GM18519 (cell line): ENCODE data around the gene PDCD11.
"Not testable (repeated sequence)": the region's sequence is repeated elsewhere in the genome, so short reads cannot be mapped to it uniquely, and the experiment has no call there.

ENCODE experiments used
- ATAC-seq: cut with Tn5 transposase; IDR thresholded peaks from one replicate; pipeline ENCODE4 v1.9.1; 2021; ENCODE audit warnings: mild to moderate bottlenecking, moderate library complexity; ENCODE audit not compliant: unreplicated experiment, low FRiP score

Gene PDCD11

GRCh38 chr10:103470761-103471653 is 74.6 kb downstream of the PDCD11 start:
- ATAC-seq: peak; percentile 58

DNA sequence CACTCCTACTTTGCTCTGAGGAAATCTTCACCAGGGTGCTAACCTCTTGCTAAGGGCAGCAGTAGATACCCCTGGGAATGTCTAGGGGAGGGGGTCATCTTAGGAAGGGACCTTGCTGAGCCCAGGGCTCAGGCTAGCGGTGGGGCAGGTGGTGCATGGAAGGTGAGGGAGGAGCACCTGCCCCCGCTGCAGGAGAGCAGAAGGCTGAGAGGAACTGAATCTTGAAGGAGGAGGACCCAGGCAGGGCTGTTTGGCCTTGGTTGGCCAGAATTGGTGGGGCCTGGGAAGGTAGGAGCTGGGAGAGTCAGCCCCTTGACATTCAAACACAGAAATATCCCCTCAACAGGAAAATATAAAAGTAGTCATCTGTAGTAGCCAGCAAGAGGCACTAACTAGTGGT is 75.6 kb downstream of the PDCD11 start:
- no peak for ATAC-seq

DNA sequence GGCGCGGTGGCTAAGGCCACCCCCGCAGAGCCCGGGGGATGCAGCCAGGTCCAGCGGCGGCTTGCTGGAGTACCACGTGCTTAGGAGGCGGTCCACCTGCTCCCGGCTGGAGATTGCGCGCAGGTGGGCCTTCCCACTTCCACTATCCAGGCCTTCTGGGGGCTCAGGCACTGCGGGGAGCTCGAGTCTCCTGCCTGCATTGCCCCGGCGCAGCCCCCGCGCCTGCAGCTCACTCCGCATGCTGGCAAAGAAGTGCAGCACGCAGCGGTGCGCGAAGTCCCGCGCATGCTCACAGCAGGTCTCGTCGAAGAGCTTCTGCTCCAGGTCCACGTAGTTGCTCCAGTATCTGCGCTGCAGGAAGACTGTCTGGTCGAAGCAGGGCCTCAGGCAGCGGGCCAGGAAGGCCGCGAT is 76.8 kb downstream of the PDCD11 start:
- ATAC-seq: no peak

DNA sequence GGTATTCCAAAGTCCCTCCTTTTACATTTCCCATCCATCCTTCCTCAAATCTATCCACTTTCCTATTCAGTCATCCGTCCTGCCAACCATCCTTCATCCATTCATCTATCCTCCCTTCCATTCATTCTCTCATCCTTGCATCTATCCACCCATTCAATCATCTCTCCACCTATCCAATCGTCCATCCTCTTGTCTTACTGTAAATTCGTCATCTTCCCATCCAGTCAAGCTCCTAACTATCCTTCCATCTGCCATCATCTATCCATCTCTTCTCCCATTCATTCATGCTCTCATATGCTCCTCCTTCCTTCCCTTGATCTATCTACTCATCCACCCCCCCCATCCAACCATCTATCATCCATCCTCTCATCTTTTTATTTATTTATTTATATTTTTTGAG is 77.7 kb downstream of the PDCD11 start:
- no peak for ATAC-seq

- ATAC-seq: no peak
These were observed 79.0 kb downstream of the PDCD11 start for GRCh38 chr10:103475437-103475836.

DNA sequence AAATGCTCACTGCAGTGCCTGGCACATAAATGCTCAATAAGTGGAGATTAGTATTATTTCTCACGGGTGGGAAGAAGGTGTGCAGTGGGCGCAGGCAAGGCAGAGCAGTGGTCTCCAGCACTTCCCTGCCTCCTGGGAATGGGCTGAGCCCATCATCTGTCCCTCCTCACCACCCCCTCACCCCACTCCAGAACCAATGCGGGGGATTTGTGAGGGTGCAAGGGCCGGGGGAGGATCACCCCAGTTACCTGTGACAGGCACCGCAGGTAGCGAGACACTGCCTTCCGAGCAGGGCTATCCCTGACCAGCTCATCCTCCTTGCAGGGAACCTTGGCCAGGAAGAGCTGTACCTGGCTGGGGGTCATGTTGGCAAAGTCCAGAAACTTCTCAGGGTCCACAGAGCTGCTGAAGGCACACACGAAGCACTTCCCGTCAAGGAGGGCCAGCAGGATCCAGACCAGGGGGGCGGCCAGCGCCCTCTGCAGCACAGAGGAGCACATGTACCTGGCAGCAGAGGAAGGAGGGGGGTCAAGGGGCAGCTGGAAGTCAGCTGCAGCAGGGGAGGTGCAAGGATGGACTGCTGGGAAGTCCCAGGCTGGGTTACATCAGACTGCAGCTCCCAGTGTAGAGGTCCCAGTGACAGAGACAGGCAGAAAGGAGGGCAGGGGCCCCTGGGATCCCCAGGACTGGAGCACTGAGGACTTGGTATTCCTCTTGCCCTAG is 79.8 kb downstream of the PDCD11 start:
- ATAC-seq: no peak

DNA sequence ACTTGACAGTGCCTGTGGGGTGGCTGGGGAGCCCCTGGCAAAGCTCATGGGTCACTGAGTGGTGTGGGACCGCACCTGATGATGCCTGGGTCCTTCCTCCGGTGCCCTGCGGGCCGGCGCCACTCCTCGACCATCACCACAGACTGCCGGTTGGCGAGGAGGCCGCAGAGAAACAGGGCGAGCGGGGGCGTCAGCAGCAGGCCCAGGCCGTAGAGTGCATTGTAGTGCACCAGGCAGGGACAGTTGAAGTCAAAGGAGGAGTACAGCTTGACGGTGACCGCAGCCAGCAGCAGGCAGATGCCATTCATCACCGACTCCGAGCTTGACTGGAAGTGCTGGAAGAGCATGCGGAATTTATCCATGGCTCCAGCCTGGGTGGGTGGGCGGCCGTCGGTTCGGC is 82.2 kb downstream of the PDCD11 start:
- ATAC-seq: no peak

GRCh38 chr10:103479135-103479534 is 82.7 kb downstream of the PDCD11 start, which contains the start of gene CALHM3:
TSS of gene CALHM3 (minus strand) at chr10:103479240. CDS start at chr10:103479032, 208 bp downstream.
- no peak for ATAC-seq

GRCh38 chr10:103480521-103480920 is 84.1 kb downstream of the PDCD11 start:
- ATAC-seq: no peak

GRCh38 chr10:103481974-103482531 is 85.6 kb downstream of the PDCD11 start:
- ATAC-seq: no peak

DNA sequence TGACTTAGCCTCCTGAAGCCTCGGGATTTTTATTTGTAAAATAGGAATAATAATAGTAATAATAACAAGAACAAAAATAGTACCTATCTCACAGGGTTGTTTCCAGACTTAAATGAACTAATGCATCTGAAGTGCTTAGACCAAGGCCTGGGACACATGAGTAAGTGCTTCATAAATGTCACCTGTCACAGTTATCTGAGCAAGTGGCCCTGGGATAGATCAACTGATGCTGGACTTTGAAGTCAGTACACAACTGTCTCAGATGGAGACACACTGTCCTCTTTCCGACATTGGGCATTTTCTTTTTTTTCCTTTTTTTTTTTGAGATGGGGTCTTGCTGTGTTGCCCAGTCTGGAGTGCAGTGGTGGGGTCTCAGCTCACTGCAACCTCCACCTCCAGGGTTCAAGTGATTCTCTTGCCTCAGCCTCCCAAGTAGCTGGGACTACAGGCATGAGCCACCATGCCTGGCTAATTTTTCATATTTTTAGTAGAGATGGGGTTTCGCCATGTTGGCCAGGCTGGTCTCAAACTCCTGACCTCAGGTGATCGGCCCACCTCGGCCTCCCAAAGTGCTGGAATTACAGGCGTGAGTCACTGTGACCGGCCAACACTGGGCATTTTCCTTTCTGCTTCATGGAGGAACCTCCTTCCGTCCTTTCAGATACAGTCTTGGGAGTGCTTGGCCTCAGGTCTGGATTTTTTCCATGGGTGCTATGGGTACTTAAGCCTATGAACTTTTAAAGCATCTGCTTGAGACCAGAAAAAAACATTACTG is 90.4 kb downstream of the PDCD11 start:
- not testable (repeated sequence) for ATAC-seq

- ATAC-seq: no peak
These were observed 90.9 kb downstream of the PDCD11 start for GRCh38 chr10:103487410-103487708.

DNA sequence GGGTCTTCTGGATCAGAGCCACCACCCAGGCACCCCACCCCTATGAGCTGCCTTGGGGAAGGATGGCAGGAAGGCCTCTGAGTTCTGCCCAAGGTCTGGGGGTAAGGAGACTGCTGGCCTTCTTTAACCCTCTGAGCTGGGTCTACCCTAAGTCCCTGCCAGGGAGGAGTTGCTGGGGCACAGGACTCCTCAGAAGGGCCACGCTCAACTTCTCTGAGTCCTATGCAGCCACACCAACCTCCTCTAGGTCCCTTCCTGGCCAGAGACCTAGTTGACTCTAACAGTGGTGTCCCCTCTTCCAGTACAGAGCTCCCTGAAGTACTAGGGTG is 94.5 kb downstream of the PDCD11 start:
- ATAC-seq: no peak

DNA sequence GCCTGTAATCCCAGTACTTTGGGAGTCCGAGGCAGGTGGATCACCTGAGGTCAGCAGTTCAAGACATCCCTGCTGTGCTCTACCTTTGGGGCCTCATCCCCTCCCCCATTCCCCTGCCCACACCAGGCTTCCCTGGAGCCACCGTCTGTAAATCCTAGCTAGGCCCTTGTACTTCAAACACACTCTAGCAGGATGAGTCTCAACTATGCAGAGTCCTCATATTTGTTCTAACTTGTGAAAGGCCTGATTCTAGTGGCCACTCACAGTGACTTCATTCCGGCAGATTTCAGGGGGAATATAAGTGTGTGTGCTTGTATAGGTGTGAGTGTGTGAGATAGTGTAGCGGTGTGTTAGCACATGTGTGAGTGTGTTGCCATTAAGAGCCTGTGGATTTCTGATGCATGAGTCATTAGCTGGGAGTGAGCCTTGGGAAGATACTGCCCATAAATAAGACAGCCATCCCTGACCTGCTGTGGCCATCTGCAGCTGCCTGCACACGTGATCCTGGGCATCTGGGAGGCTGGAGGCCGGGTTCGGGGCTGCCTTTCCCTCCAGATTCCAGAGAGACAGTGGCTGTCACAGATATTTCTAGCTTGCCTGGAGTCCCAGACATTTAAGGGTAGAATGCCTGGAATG is 95.4 kb downstream of the PDCD11 start:
- ATAC-seq: no peak

DNA sequence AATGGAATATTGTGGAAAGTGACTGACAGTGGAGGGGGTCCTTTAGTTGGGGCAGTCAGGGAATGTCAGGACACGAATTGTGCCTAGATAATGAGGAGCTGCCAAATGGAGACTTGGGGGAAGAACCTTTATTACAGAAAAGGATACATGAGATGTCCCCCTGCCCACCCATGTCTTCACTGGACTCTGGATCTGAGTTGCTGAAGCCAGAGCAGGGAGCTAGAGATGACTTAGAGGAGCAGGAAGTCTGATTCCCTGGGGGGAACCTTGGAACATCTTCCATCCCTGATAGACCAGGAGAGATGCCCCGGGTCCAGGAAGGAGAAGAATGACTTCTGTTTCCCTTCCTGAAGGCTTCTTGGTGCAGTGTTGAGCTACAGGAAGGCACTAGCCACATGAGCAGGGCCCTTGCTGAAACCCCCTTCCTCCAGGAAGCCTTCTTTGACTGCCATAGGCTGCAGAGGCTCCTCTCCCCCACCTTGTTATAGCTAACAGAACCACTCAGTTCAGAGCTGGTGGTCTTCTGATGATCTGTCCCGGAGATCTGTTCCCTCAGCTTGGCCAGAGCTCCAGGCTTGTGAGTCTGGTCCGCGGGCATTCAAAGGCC is 96.3 kb downstream of the PDCD11 start:
- no peak for ATAC-seq

DNA sequence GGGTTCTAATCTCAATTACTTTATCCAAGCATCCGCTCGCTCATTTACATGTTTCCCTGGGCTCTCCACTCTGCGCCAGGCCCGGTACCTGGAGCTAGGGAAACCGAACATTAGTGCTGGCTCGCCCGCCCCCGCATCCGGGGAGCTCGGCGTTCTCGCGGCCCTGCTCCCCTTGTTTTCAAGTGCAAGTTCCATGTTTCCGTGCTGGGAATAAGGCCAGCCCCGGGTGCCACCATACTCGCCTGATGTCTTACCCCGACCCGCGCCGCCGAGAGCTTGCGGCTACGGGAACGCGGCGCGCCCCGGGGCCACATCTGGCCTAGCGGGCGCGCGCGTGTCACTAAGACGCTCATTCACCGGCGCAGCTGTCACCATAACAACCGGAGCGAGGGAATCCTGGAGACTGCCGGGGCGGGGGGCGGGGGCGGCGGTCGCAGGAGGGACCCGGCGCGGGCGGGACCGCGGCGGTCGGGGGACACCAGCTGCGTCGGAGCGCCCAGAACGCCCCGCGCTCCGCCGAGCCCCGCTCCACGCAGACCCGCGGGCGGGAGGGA is 97.0 kb downstream of the PDCD11 start, which contains the start of gene NEURL1:
NEURL1 (plus strand) TSS at position 344 of the 554 bp plus-strand sequence. CDS start 683 bp downstream, outside the sequence.
- ATAC-seq: no peak

DNA sequence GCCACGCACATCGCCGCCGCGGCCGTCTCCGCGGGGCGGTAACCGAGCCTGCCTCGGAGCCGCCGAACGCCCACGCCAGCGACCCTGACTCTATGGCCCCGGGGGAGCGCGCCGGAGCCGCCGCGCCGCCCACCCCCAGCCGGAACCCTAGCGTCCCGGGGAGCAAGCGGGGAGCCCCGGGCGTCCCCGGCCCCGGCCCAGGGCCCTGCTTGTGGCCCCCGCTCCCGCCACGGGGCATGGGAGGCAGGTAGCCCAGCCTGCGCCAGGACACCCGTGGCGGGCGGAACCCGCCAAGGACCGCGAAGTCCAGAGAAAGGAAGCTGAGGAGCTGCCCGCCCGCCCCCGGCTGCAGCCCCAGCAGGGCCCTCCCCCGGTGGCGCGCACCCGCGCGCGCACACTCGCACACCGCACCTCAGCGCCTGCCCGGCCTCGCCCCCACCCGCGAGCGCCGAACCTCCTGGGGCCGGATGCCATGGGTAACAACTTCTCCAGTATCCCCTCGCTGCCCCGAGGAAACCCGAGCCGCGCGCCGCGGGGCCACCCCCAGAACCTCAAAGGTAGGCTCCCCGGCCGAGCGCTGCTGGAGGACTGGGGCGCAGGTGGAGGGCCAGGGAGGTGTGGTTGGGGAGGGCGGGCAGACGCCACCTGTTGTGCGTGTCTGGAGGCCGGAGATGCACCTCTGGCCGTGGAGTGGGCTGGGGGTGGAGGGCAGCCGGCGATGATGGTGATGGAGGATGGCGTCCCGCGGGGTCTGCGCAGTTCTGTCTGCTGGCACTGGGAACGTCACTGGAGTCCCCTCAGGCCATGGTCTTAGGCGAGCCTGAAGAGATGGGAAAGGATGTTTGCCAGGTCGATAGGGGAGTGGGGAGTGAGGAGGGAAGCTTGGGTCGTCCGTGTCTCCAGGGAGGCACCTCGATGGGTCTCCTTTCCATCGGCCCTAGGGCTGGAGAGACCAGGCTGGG is 97.8 kb downstream of the PDCD11 start:
- no peak for ATAC-seq

DNA sequence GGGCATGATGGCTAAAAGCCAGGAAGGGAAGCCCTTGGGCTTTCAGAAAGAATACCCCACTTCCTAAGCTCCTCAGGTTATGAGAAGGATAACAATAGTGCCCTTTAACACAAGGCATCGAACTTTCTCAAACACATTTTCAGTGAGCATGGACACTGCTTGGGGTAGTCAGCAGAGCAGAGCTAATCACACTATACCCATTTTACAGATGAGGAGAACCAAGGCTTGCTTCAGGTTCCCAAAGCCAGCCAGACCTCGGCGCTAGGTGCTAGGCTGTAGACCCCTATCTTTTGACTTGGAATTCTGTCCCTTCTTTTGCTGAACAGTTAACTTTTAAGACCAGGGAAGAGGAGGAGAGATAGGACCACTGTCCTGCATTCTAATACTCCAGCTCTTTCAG is 98.9 kb downstream of the PDCD11 start:
- no peak for ATAC-seq
